Colon (tissue), 2 donors: Measurements from ENCODE around the gene MAPKAPK3.

Experiments used
- FAIRE-seq: peaks from 2 replicates; lab custom pipeline; 2012; peaks lifted over from hg19 to GRCh38; lab: Jason Lieb, UNC
- donor health status: control.
- donor health status: control.

MAPKAPK3 gene

DNA sequence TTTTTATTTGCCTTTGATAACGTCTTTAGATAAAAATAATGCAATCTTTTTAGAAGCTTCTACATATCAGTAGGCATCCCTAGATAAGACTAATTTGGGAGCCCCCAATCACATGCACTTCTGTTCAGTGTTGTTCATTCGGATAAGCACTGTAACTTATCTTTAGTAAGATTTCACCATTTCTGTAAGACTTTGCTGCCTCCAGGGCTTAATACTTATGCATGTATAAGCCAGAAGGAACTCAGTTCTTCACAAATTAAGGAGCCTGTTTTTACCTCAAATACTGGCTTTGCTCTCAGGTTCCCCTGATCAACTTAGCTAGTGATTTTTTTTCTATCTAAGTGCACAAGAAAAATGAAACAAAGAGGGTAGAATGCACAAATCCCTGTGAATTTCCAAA is 78.1 kb downstream of the MAPKAPK3 start:
- FAIRE-seq: no peak

DNA sequence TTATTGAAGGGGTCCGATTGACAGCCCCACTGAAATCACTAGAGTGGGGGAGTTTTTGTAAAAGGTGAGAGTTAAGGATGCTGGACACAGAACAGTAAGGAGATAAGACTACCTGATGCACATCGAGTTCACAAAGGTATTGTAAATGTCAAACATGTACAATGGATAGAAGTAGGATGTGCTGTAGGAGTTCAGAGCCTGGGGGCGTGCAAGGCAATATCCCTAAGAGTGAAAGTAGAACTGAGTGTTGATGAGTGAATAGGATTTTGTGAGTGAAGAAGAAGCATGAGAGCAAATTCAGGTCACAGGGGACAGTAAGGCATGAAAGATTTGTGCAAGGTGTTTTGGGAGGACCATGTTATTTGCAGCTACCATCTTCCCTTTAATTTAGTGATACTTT is 79.3 kb downstream of the MAPKAPK3 start:
- no peak for FAIRE-seq

DNA sequence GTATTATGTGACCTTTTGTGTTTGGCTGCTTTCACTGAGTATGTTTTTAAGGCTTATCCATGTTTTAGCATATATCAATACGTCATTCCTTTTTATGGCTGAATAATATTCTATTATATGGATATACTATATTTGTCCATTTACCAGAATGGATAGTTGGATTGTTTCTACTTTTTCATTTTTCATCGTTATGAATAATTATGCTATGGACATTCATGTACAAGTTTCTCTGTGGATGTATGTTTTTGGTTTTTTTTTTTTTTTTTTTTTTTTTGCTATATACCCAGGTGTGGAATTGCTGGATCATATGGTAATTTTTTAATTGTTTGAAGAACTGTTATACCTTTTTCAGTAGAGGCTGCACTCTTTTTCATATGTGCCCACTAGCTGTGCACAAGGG is 81.3 kb downstream of the MAPKAPK3 start:
- peak; percentile 21 for FAIRE-seq
